HG03066 (cell line): ENCODE results near the gene RIBC2.
"Not testable (repeated sequence)": the region's sequence is repeated elsewhere in the genome, so short reads cannot be mapped to it uniquely, and the experiment has no call there.

Source experiments
- ATAC-seq: cut with Tn5 transposase; IDR thresholded peaks from one replicate; pipeline ENCODE4 v1.9.1; 2021; ENCODE audit warnings: low read depth; ENCODE audit not compliant: unreplicated experiment

Gene RIBC2, protein sequence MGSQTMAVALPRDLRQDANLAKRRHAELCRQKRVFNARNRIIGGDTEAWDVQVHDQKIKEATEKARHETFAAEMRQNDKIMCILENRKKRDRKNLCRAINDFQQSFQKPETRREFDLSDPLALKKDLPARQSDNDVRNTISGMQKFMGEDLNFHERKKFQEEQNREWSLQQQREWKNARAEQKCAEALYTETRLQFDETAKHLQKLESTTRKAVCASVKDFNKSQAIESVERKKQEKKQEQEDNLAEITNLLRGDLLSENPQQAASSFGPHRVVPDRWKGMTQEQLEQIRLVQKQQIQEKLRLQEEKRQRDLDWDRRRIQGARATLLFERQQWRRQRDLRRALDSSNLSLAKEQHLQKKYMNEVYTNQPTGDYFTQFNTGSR

DNA sequence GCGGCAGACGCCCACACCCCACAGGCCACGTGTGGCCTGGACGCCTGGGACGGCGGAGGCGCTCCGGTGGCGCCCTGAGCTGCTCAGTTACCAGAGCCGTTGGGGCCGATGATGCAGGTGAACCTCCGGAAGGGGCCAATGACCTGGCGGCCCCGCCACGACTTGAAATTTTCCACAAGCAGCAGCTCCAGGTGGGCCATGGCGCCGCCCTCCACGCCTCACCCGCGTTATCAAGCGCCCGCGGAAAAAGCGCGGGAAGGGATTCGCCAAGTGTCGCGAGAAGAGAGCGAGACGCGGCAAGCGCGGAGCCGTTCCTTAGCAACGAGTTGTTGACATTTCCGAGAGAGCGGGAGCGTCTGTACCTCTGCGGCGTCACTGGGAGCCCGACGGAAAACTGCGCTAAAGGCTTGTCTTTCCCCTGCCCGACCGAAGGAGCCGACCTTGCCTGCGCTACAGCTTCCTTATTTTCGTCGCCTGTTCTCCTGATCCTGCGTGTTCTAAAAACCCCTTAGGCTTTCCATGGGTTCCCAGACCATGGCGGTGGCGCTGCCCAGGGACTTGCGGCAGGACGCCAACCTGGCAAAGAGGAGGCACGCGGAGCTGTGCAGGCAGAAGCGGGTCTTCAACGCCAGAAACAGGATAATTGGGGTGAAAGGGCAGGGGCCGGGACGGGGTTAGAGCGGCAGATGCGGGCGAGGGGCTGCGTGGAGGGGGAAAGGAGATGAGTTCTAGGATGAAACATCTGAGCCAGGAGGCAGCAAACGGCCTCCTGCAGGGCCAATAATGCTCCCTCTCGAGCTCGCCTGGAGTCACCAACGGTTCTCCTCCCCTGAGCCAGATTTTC, at the start of gene RIBC2, which contains the start of gene SMC1B:
TSS of gene RIBC2 (plus strand) at position 326 of the 844 bp plus-strand sequence. CDS start at position 520, 194 bp downstream.
TSS of gene SMC1B (minus strand) at position 232 of the 844 bp plus-strand sequence. CDS start at position 200, 32 bp downstream.
- ATAC-seq = no peak

DNA sequence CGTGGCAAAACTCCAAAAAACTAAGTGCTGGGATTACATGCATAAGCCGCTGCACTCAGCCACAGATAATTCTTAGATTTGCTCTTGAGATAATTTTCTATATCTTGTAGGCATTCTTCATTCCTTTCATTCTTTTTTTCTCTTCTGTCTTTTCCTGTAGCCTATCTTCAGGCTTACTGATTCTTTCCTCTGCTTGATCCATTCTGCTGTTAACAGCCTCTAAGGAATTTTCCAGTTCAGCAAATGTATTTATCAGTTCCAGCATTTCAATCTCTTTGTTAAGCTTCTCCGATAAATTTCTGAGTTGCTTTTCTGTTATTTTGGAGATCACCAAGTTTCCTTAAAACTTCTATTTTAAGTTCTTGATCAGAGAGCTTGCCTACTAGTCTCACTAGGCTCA, 46.8 kb upstream of the RIBC2 start:
- ATAC-seq = no peak

DNA sequence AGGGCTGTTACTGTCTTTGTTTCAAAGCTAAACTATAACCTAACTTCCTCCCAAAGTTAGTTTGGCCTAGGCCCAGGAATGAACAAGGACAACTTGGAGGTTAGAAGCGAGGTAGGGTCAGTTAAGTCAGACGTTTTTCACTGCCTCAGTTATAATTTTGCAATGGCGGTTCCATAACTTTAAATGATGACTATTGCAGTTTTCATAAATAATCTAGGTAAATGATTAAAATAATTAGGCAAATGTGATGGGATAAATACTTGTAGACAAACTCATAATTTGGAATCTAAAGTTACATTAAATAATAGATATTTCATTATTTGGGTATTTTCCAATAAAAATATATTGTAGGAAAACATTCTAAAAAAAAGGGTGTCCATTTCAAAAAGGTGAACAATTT, 39.9 kb upstream of the RIBC2 start:
- ATAC-seq = not testable (repeated sequence)

DNA sequence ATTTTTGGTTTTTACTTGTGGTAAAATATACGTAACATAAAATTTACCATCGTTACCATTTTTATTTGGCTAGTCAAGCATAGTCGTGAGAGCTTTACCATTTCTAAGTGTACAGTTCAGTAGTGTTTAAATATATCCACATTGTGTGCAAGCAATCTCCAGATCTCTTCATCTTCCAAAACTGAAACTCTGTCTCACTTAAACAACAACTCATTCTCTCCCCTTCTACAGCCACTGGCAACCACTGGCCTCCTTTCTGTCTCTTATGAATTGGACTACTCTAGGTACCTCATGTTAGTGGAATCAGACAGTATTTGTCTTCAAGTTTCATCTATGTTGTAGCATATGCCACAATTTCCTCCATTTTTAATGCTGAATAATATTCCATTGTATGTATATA, 37.5 kb upstream of the RIBC2 start:
- ATAC-seq = no peak

DNA sequence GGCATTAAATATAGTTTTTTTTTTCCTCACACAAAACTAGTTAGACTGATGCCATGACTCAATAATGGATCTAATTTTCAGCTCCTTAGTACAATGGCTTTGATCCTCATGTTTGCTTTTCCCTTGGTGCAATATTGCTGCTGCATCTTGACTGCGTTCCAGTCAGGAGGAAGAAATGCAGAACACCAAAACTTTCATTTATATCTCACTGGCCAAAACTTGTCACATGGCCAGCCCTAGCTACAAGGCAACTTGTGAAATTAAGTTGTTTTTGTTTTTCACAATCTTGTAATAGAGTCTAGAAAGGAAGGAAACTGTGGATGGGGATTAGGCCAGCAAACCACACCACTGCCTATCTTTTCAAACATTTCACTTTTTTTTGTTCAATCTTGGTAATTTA, 36.8 kb upstream of the RIBC2 start:
- no peak for ATAC-seq

DNA sequence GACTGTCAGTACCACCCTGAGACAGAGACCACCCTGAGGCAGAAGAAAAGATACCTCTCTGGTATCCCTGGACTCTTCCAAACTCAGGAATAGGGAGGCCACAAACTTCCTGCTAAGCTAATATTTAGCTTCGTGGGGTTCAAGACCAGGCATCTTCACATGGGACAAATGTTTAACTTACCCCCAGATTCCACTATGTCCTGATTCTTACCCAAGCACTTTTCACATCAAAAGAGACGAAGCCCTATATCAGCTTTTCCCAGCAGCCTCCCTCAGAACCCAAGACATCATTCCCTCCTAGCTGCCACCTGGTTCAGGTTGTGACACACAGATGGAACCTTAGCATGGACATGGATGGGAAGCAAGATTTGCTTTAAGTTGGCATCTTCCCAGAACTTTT, 32.1 kb upstream of the RIBC2 start:
- no peak for ATAC-seq

DNA sequence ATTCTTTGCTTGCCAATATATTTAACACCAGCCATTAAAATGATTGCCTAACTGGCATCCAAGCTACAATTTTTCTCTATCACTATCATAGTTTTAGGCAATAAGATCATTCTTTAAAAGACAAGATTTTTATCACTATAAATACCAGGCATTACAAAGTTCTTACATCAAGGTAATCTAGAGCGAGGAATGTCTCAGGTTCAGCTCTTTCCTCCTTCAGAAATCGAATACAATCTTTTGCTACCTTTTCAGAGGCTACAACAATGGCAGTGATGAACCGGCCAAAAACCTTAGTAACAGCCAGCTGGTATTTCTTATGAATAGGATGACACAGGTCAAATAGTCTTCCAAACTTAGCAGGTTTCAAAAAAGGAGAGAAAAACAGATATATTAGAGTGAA, 23.9 kb upstream of the RIBC2 start:
- ATAC-seq = no peak

DNA sequence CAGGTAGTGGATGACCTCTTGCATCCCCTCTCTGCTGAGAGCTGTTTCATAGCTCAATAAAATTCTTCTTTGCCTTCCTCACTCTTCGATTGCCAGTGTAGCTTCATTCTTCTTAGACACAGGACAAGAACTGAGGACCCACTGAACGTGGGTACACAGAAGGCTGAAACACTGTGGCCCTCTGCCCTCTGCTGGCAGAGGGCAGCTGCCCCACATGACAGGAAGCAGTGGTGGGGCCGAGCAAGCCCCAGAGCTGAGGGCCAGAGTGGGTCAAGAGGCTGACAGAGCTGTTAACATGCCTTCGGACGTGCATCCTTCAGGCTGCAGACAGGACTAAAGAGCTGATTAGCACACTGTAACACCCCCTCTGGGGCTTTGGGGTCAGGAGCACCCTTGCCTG, 15.7 kb upstream of the RIBC2 start:
- no peak for ATAC-seq

DNA sequence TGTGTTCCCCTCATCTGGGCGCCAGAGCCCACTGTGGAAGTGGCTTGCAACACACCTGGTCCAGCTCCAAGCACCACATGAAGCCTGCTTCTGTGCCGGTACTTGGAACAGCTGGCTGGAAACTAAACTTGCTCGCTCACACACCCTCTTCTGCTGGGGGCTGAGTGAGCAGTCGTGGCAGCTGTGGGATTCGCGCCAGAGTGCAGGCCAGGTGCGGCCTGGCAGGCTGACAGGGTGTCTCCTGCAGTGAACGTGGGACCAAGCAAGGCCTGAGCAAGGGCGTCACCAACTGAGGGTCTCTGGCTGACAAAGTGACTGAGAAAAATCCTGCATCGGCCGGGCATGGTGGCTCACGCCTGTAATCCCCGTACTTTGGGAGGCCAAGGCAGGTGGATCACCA, 15.3 kb upstream of the RIBC2 start:
- no peak for ATAC-seq

DNA sequence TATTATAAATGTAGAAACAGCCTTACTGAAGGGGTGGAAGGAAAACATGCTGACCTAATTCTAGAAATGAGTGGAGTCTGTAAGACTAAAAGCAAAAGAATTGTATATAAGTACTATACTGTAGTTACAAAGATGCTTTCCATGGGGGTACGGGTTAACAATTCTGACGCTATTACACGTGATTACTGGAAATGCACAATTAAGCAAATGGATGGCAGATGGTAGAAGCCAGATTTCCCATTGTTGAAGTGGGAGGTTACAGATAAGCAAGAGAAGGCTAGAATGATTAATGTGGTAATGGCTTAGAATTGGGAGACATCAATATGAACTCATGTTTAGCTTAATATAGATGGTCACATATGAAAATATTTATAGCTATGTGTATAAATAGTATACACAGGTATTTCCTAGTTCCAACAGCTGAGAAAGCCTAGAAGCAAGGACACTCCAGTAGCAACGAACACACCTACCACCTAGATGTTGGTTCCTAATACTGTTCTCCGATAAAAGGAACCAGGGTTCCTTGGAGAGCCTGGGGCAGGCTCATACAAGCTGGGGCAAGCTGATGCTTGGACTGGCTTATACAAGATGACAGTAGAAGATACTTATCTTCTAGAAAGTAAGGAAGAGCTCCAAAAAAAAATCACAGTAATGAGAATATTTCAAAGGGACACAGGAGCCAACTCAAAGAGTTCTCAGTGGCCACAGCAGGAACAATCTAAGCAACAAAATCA, 13.6 kb upstream of the RIBC2 start:
- no peak for ATAC-seq

DNA sequence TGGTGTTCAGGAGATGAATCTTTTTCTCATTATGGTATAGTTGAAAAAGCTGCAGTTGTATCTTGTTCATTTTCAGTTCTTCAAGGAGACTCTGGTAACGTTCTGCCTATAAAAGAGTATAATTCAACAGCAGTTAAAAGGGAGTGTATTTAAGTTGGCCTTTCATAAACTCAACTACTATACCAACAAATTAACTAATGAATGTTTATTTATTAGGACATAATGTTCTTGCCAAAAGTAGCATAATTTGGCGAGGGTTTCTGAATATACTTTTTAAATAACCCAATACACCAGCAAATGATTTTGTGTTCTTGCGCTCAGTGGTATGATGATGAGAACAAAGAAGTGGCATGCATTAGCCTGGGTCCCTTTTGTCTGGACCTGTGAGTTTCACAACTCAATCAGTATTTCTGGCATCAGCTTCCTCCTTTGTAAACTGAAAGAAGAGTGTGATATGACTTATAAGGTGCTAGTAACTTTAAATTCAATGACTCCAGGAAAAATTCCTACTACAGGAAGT, 11.0 kb upstream of the RIBC2 start:
- ATAC-seq = no peak

DNA sequence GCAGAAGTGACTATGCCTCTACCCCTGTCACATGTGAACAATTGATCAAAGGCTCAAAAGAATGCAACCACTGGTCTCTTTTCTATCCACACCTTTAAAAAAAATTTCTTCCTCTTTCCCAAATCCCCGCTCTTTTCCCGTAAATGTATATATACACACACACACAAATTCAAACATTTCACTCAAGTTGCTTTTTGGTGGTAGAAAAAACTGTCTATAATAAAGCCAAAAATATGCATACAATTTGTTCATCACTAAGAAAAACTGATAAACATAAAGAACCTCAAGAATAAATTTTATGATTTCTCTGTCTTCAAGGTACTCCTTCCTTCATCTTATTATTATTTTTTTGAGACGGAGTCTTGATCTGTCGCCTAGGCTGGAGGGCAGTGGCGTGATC, 5.7 kb upstream of the RIBC2 start:
- no peak for ATAC-seq

DNA sequence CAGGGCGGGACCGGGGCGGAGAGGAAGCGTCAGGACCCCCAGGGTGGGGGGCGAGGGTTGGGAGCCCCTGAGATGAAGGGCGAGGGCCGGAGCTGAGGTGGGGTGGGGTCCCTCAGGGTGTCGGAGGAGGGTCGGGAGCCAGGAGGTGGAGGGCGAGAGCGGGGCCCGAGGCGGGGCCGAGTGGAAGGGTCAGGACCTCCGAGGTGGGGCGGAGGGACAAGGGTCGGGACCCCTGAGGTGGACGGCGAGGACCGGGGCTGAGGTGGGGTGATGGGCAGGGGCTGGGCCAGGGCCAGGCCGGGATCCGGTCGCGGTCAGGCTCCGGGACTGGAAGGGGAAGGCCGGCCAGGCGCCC, 503 bp upstream of the RIBC2 start:
- ATAC-seq = no peak

DNA sequence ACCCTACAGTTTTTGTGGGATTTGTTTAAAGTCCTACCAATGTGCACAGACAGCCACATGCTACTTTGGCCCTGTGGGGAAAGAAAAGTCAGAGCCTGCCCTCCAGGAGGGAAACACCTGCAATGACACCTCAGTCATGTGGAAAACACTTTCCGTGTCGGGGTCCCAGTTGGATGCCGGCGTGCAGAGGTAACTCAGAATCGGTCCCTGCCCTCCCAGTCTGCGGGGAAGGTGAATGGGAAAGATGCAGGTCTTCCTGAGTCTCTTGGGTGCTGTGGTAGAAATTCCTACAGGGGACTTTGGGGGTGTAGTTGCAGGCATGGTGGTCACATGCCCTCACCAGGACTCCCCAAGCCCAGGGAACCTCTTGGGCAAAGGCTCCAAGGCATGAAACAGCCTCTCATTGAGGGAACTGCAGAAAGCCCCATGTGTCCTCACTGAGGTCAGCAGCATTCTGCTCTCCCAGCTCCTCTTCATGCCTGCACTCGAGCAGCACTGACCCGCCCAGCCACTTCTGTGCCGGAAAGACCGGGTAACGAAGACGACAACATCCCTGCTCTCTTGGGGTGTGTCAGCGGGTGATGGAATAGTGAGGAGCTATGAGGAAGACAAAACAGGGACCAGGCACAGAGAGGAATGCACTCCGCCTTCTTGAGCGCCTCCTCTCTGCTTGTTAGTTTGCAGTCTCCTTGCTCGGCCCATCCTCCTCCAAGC, 4.7 kb downstream of the RIBC2 start:
- ATAC-seq = no peak

DNA sequence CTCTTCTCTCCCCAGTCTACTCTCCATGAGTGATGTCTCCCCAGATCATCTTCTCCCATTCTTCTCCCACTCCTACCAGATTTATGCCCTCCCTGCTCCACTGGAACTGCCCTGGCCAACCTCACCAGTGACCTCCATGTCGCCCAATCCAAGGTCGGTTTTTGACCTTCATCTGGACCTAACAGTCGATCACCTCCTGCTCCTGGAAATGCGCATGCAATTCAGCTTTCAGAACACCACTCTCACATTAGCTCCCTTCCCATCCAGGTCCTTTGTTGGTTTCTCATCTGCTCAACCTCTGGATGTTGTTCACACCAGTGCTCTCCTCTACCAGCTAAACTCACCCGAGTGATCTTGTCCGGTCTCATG, 5.3 kb downstream of the RIBC2 start:
- no peak for ATAC-seq

DNA sequence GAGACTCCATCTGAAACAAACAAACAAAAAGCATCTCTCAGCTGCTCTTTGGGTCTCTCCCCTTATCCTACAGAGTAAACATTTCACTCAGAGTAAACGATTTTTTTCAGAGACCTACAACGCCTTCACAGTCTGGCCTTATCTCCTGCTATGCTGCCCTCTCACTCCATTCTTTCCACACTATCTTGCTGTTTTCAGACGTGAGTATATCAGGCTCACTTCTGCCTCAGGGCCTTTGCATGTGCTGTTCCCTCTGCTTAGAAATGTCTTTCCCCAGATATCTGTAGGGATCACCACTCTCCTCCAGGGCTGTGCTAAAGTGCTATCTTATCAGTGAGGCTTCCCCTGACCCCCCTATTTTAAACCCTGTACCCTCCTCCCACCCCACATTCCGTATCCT, 6.5 kb downstream of the RIBC2 start:
- ATAC-seq = no peak

DNA sequence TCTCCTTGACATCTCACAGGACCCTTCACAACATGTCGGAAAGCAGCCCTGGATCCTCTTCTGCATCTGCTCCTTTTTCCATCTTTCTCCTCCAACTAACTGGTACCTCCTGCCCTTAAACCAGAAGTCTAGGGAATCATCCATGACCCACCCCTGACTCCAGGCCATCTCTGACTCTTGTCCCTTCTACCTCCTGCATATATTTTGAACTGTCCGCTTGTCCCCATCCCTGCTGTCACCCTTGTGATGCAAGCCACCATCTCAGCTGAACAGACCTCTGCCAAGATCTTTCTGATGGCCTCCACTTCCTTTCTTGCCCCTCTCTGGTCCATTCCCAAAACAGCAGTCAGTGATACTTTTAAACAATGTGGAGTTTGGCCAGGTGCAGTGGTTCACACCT, 7.0 kb downstream of the RIBC2 start:
- no peak for ATAC-seq

DNA sequence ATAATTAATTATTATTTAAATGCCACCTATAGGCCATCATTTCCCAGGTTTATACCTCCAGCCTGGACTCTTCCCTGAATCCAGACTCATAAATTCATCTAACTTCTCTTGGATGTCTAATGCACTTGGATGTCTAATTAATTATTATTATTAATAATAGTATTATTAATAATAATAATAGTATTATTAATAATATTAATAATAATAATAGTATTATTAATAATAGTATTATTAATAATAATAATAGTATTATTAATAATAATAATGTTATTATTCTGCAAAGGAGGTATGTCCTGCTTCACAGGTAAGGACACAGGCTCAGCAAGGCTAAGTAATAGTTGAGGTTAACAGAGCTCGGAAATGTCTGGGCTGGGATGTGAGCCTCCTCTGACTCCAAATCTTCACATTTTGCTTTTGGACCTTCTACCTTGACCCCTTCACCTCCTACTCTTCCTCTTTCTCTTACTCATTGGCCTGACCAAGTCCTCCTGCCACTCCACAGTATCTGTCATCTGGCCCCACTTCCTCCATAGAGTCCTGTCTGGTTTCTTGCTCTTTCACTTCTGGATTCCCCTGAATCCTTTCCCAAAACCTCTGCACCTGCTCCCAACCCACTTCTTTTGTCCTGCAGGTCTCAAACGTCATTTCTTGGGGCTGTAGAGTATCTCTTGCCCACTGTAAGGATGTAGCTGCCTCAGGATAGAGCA, 8.0 kb downstream of the RIBC2 start:
- ATAC-seq = no peak

DNA sequence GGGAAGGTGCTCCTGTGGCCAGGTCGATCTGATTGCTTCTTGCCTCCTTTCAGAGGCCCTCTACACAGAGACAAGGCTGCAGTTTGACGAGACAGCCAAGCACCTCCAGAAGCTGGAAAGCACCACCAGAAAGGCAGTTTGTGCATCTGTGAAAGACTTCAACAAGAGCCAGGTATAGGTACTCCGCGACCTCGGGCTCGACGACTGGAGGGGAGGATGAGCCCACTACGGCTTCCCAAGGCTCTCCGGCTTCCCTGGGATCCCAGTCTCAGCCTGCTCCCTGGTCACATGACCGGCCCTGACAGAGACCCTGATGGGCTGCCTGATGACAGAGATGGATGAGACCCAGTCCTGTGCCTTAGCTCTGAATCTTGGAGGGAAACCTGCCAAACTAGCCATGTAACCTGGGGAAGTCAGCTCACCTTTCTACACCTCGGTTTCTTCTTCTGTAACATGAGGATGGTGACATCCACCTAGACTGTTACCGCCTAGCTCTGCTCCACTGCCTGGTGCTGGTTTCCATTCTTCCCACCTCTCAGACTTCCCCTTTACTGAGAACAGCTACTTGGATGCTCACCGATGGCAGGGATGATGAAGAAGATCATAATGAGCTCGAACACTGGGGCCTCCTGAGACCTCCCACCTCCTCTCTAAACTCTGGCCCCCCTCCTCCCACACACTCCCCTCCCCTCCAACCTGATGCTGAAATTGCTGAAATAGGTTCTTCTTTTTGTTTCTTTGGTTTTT, 8.9 kb downstream of the RIBC2 start:
- no peak for ATAC-seq
